ENCODE results near the gene MRPL41.
A peak's percentile ranks its signal among the peaks of the same experiment; 100 is the strongest.
"Not testable (repeated sequence)": the region's sequence is repeated elsewhere in the genome, so short reads cannot be mapped to it uniquely, and the experiment has no call there.

The MRPL41 gene

GRCh38 chr9:137551264-137552021, at the start of gene MRPL41:
Gene MRPL41 (plus strand): TSS chr9:137551879. CDS start chr9:137552082, 203 bp downstream.
- peak; percentile 84 to 86 for DNase-seq

- DNase-seq = no peak
These were observed 49.4 kb upstream of the MRPL41 start for GRCh38 chr9:137502008-137502911.

- DNase-seq = no peak
These were observed 47.3 kb upstream of the MRPL41 start for GRCh38 chr9:137504432-137504777.

- DNase-seq = no peak
These were observed 46.1 kb upstream of the MRPL41 start for GRCh38 chr9:137505421-137506140.

- no peak for DNase-seq
These were observed 45.4 kb upstream of the MRPL41 start for GRCh38 chr9:137506274-137506673.

- DNase-seq = no peak
These were observed 44.9 kb upstream of the MRPL41 start for GRCh38 chr9:137506702-137507171.

- no peak for DNase-seq
These were observed 42.5 kb upstream of the MRPL41 start for GRCh38 chr9:137509198-137509597.

- not testable (repeated sequence) for DNase-seq
These were observed 40.6 kb upstream of the MRPL41 start for GRCh38 chr9:137511126-137511525.

- DNase-seq = no peak
These were observed 39.8 kb upstream of the MRPL41 start for GRCh38 chr9:137511758-137512463.

- not testable (repeated sequence) for DNase-seq
These were observed 38.5 kb upstream of the MRPL41 start for GRCh38 chr9:137513136-137513535.

GRCh38 chr9:137513801-137514570, 37.7 kb upstream of the MRPL41 start:
- not testable (repeated sequence) for DNase-seq

GRCh38 chr9:137514691-137515337, 36.9 kb upstream of the MRPL41 start:
- DNase-seq = no peak

- no peak for DNase-seq
These were observed 36.3 kb upstream of the MRPL41 start for GRCh38 chr9:137515338-137515724.

GRCh38 chr9:137516144-137516917, 35.3 kb upstream of the MRPL41 start:
- DNase-seq = no peak

- DNase-seq = not testable (repeated sequence)
These were observed 32.8 kb upstream of the MRPL41 start for GRCh38 chr9:137518661-137519459.

GRCh38 chr9:137519553-137519952, 32.1 kb upstream of the MRPL41 start:
- no peak for DNase-seq

GRCh38 chr9:137520614-137521404, 30.9 kb upstream of the MRPL41 start:
- no peak for DNase-seq

- no peak for DNase-seq
These were observed 30.2 kb upstream of the MRPL41 start for GRCh38 chr9:137521405-137521985.
